OCI-LY3 (cell line): Measurements from ENCODE around the gene TPSG1.

ENCODE experiments used
- H2AFZ ChIP-seq: fragments of 200-600, 300-600 bp; shearing (Covaris generic); 2 replicates; pipeline ENCODE4 v1.6.0; 2014; ENCODE audit warnings: antibody characterized with exemption, low read depth, low read length
- H3K27ac ChIP-seq: fragments of 200-600, 300-600 bp; sonication (generic); 2 replicates; pipeline ENCODE4 v1.5.1; 2014; ENCODE audit warnings: mild to moderate bottlenecking, low read length, moderate library complexity, mixed read lengths
- H3K27me3 ChIP-seq: fragments of 200-600, 300-600 bp; sonication (generic); 2 replicates; pipeline ENCODE4 v1.6.1; 2014; ENCODE audit warnings: low read depth, low read length, mixed read lengths
- H3K36me3 ChIP-seq: fragments of 200-600, 300-600 bp; sonication (generic); replicated peaks from 2 replicates; pipeline ENCODE3; 2014; ENCODE audit warnings: low read depth, low read length, mixed read lengths
- H3K4me1 ChIP-seq: fragments of 300-600, 200-600 bp; sonication (generic); 2 replicates; pipeline ENCODE4 v1.6.1; 2014; ENCODE audit warnings: low read length, mixed read lengths
- H3K4me2 ChIP-seq: fragments of 200-600, 300-600 bp; sonication (generic); 2 replicates; pipeline ENCODE4 v1.6.1; 2014; ENCODE audit warnings: low read length, mixed read lengths
- H3K4me3 ChIP-seq: fragments of 300-600, 200-600 bp; sonication (generic); 2 replicates; pipeline ENCODE4 v1.5.1; 2014; ENCODE audit warnings: antibody characterized with exemption, mild to moderate bottlenecking, low read length, moderate library complexity
- H3K79me2 ChIP-seq: fragments of 300-600, 200-600 bp; shearing (Covaris generic); 2 replicates; pipeline ENCODE4 v1.6.1; 2014; ENCODE audit warnings: mild to moderate bottlenecking, low read length, mixed read lengths
- H3K9ac ChIP-seq: fragments of 300-600, 200-600 bp; shearing (Covaris generic); 2 replicates; pipeline ENCODE4 v1.6.0; 2014; ENCODE audit warnings: mild to moderate bottlenecking, low read length, moderate library complexity
- H3K9me3 ChIP-seq: fragments of 200-600, 300-600 bp; shearing (Covaris generic); 2 replicates; pipeline ENCODE4 v1.6.1; 2014; ENCODE audit warnings: low read length, mixed read lengths; ENCODE audit not compliant: insufficient read depth
- H4K20me1 ChIP-seq: fragments of 200-600, 300-600 bp; sonication (generic); 2 replicates; pipeline ENCODE4 v1.6.1; 2016; ENCODE audit warnings: low read length, mixed read lengths; ENCODE audit not compliant: insufficient read depth
- EZH2phosphoT487 ChIP-seq: fragments of 200-600 bp; shearing (Covaris generic); IDR thresholded peaks from 2 replicates; pipeline ENCODE4 v1.6.1; 2018; ENCODE audit warnings: antibody characterized with exemption, mixed run types, low read depth
- TF ChIP-seq, protein P1 (sequence below): fragments of 200-600, 300-600 bp; sonication (generic); IDR thresholded peaks from 2 replicates; pipeline ENCODE4 v1.5.1; 2014; ENCODE audit warnings: antibody characterized with exemption, low read length, low read depth

TPSG1 gene

DNA sequence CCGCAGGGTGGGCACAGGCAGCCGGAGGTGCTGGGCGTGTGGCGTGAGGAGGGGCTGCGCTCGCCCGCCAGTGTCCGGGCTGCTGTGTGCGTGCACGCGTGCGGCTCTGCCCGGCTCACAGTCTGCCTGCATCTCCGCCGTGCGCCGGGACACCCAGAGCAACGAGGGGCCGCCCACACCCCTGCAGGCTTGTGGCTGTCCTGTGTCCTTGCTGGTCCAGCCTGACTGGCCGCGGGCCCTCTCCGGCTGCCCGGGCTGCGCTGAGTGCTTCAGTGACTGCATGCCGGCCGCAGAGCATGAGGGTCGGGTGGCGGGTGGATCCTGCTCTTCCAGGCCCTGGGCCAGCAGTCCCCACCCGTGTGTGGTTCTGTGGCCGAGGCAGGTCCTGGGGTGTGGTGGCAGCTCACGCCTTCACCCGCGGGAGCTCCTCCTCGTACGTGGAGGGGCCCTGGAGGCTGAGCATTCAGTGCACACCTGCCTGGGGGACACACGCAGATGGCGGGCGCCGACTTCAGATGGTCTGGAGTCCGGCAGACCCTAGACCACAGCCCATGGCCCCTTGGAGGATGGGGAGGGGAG, 12.4 kb downstream of the TPSG1 start:
- H3K36me3 ChIP-seq, result no peaks in the 10 kb centered on the region
- no peaks in the 10 kb centered on the region for H3K4me1 ChIP-seq
- no peak overlapping the region for H2AFZ ChIP-seq
- no peaks in the 10 kb centered on the region for H3K79me2 ChIP-seq
- H3K27ac ChIP-seq, result no peak overlapping the region
- H3K4me2 ChIP-seq, result no peak overlapping the region
- no peak overlapping the region for H3K9ac ChIP-seq
- H3K27me3 ChIP-seq, result no peaks in the 10 kb centered on the region
- H4K20me1 ChIP-seq, result no peaks in the 10 kb centered on the region
- H3K9me3 ChIP-seq, result no peaks in the 10 kb centered on the region
- no peak overlapping the region for H3K4me3 ChIP-seq
- TF ChIP-seq, protein P1, sequence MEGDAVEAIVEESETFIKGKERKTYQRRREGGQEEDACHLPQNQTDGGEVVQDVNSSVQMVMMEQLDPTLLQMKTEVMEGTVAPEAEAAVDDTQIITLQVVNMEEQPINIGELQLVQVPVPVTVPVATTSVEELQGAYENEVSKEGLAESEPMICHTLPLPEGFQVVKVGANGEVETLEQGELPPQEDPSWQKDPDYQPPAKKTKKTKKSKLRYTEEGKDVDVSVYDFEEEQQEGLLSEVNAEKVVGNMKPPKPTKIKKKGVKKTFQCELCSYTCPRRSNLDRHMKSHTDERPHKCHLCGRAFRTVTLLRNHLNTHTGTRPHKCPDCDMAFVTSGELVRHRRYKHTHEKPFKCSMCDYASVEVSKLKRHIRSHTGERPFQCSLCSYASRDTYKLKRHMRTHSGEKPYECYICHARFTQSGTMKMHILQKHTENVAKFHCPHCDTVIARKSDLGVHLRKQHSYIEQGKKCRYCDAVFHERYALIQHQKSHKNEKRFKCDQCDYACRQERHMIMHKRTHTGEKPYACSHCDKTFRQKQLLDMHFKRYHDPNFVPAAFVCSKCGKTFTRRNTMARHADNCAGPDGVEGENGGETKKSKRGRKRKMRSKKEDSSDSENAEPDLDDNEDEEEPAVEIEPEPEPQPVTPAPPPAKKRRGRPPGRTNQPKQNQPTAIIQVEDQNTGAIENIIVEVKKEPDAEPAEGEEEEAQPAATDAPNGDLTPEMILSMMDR, result no peak
- TF ChIP-seq EZH2phosphoT487, result no peak

DNA sequence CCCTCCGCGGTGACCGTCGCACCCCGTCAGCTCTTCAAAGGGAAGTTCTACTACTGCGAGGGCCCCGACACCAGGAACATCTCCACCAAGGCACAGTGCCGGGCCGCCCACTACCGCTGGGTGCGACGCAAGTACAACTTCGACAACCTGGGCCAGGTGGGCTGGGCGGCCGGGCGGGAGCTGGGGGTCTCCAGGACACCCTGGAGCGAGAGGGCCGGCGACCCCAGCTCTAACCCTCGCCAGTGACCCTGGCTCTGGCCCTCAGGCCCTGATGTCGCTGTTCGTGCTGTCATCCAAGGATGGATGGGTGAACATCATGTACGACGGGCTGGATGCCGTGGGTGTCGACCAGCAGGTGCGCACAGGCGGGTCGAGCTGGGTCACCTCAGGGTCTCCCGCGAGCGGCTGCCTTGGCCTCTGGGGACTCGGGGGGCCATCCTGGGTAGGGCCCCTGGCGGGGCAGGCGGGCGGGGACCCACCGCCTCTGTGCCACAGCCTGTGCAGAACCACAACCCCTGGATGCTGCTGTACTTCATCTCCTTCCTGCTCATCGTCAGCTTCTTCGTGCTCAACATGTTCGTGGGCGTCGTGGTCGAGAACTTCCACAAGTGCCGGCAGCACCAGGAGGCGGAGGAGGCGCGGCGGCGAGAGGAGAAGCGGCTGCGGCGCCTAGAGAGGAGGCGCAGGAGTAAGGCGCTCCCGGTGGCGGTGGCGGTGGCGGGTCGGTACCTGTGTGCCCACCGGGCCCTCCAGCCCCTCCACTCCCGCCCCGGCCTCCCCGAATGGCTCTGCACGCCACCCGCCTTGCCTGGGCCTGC, 13.4 kb downstream of the TPSG1 start:
- Histone ChIP-seq H3K4me2 (no peak overlapping the region), H4K20me1 (no peaks in the 10 kb centered on the region), H3K9ac (no peak overlapping the region), H3K9me3 (no peaks in the 10 kb centered on the region), H2AFZ (no peak overlapping the region), H3K4me3 (no peak overlapping the region), H3K79me2 (no peaks in the 10 kb centered on the region), H3K4me1 (no peaks in the 10 kb centered on the region), H3K27ac (no peak overlapping the region), H3K27me3 (no peaks in the 10 kb centered on the region), H3K36me3 (no peaks in the 10 kb centered on the region)
- TF ChIP-seq EZH2phosphoT487, result no peak

DNA sequence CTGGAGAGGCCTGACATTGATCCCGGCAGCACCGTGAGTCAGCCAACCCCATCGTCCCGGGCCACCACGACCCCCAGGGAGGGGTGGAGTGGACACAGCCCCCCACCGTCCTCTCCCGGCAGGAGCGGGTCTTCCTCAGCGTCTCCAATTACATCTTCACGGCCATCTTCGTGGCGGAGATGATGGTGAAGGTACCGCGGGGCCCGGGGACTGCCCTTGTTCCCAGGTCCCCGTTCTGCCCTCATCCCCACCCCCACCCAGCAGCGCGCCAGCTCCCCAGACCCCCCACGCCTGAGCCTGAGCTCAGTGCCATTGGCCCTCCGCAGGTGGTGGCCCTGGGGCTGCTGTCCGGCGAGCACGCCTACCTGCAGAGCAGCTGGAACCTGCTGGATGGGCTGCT, 14.6 kb downstream of the TPSG1 start:
- H3K4me3 ChIP-seq, result no peak overlapping the region
- H3K4me2 ChIP-seq, result no peak overlapping the region
- H2AFZ ChIP-seq, result no peak overlapping the region
- H3K27ac ChIP-seq, result no peak overlapping the region
- no peaks in the 10 kb centered on the region for H3K36me3 ChIP-seq
- no peak overlapping the region for H3K9ac ChIP-seq
- TF ChIP-seq EZH2phosphoT487, result no peak
- TF ChIP-seq, protein P1, result no peak
- H3K79me2 ChIP-seq, result no peaks in the 10 kb centered on the region
- no peaks in the 10 kb centered on the region for H3K9me3 ChIP-seq
- no peaks in the 10 kb centered on the region for H4K20me1 ChIP-seq
- H3K27me3 ChIP-seq, result no peaks in the 10 kb centered on the region
- no peaks in the 10 kb centered on the region for H3K4me1 ChIP-seq

DNA sequence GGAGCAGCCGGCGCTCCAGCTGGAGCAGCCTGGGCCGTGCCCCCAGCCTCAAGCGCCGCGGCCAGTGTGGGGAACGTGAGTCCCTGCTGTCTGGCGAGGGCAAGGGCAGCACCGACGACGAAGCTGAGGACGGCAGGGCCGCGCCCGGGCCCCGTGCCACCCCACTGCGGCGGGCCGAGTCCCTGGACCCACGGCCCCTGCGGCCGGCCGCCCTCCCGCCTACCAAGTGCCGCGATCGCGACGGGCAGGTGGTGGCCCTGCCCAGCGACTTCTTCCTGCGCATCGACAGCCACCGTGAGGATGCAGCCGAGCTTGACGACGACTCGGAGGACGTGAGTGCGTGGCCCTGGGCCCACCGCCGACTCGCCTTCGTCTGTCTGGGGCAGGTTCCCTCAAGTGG, 16.0 kb downstream of the TPSG1 start:
- H3K4me2 ChIP-seq, result no peak overlapping the region

More for the DNA sequence above, 16.0 kb downstream of the TPSG1 start:
- Histone ChIP-seq H3K4me1 (no peaks in the 10 kb centered on the region), H3K27ac (no peak overlapping the region), H3K9ac (no peak overlapping the region), H3K9me3 (no peaks in the 10 kb centered on the region), H3K36me3 (no peaks in the 10 kb centered on the region), H3K79me2 (no peaks in the 10 kb centered on the region), H3K27me3 (no peaks in the 10 kb centered on the region), H3K4me3 (no peak overlapping the region), H4K20me1 (no peaks in the 10 kb centered on the region), H2AFZ (no peak overlapping the region)
- TF ChIP-seq, protein P1, result no peak
- TF ChIP-seq EZH2phosphoT487, result no peak
